GM12878 (cell line): ENCODE measurements around the gene PSMD11. TPM values are rescaled to one million over a fixed set of nuclear protein-coding genes. Genes with fewer than 3 reads are reported as not detected.

ENCODE experiments used
- ATAC-seq: fragments of 200-7000 bp; cut with Tn5 transposase; 3 replicates; pipeline ENCODE4 v1.9.1; 2020; ENCODE audit warnings: mild to moderate bottlenecking, moderate library complexity
- BruUV-seq: library from RNA; stranded (reverse); fragments of 400-500 nt; replicated peaks from 2 replicates; lab custom pipeline; 2021; lab: Mats Ljungman, UMichigan
- CTCF ChIA-PET: fragments of 300-600 bp; sonication (Branson Sonifier 250); formaldehyde crosslinking; extraction: SDS; loops from one replicate; lab custom pipeline; 2021; ENCODE audit warnings: inconsistent platforms; lab: Yijun Ruan, JAX
- POLR2A ChIA-PET: fragments of 350-600 bp; formaldehyde crosslinking; extraction: SDS; loops from one replicate; lab custom pipeline; 2021; ENCODE audit warnings: inconsistent platforms; lab: Charles Lee
- RAD21 ChIA-PET: fragments of 300-600 bp; sonication (Branson Sonifier 250); formaldehyde crosslinking; loops from one replicate; lab custom pipeline; 2023; ENCODE audit warnings: antibody characterized with exemption; ENCODE audit not compliant: unreplicated experiment; lab: Charles Lee
- SMC1A ChIA-PET: fragments of 300-600 bp; sonication (Branson Sonifier 250); formaldehyde crosslinking; loops from one replicate; lab custom pipeline; 2023; ENCODE audit not compliant: unreplicated experiment, uncharacterized antibody; lab: Charles Lee
- DNase-seq: peaks from one replicate; pipeline ENCODE4 v3.0.0-alpha.2; 2011; ENCODE audit warnings: low read depth, low spot score
- FAIRE-seq: peaks from 3 replicates; lab custom pipeline; 2011; peaks lifted over from hg19 to GRCh38; lab: Jason Lieb, UNC
- H2AFZ ChIP-seq: 2 replicates; pipeline ENCODE4 v1.6.0; 2011; ENCODE audit warnings: low read depth, low read length, control low read depth; ENCODE audit not compliant: control insufficient read depth
- H3K27ac ChIP-seq: 2 replicates; pipeline ENCODE4 v1.5.1; 2011; ENCODE audit warnings: control low read depth; ENCODE audit not compliant: control insufficient read depth, insufficient read depth
- H3K27me3 ChIP-seq, 2 experiments: replicated peaks in 1 of 2; 2 replicates each; pipeline versions ENCODE4 v1.6.0 to v1.6.1; 2011; ENCODE audit warnings: low read length in 1 of 2; ENCODE audit not compliant: control insufficient read depth in 2 of 2, insufficient read depth in 2 of 2
- H3K36me3 ChIP-seq, 2 experiments: 2 replicates each; pipeline ENCODE4 v1.5.1; 2011; ENCODE audit warnings: low read length in 1 of 2; ENCODE audit not compliant: control insufficient read depth in 2 of 2, insufficient read depth in 2 of 2
- H3K4me1 ChIP-seq: 2 replicates; pipeline ENCODE4 v1.6.1; 2011; ENCODE audit warnings: mild to moderate bottlenecking, low read length, moderate library complexity, mixed read lengths; ENCODE audit not compliant: control insufficient read depth, insufficient read depth
- H3K4me2 ChIP-seq: 2 replicates; pipeline ENCODE4 v1.6.0; 2011; ENCODE audit warnings: control low read depth; ENCODE audit not compliant: control insufficient read depth, insufficient read depth
- H3K4me3 ChIP-seq: fragments of 200-600 bp; sonication (generic); 2 replicates; pipeline ENCODE4 v1.5.1; 2016
- H3K79me2 ChIP-seq: 2 replicates; pipeline ENCODE4 v1.6.0; 2011; ENCODE audit warnings: low read length; ENCODE audit not compliant: control insufficient read depth, insufficient read depth
- H3K9ac ChIP-seq: 2 replicates; pipeline ENCODE4 v1.8.0; 2011; ENCODE audit warnings: low read length, control low read depth, mixed read lengths; ENCODE audit not compliant: control insufficient read depth, insufficient read depth
- H3K9me3 ChIP-seq: replicated peaks from 3 replicates; pipeline ENCODE4 v1.5.1; 2011; ENCODE audit warnings: mild to moderate bottlenecking, low read length; ENCODE audit not compliant: control insufficient read depth, insufficient read depth
- H4K20me1 ChIP-seq: 2 replicates; pipeline ENCODE4 v1.6.0; 2011; ENCODE audit not compliant: control insufficient read depth, insufficient read depth
- BACH1 ChIP-seq: fragments of 450-650 bp; IDR thresholded peaks from 2 replicates; pipeline ENCODE4 v1.6.1; 2017; ENCODE audit warnings: mild to moderate bottlenecking, borderline replicate concordance
- BRCA1 ChIP-seq: IDR thresholded peaks from 2 replicates; pipeline ENCODE4 v1.6.1; 2011; ENCODE audit warnings: low read depth, low read length, improper control_type of control experiment
- CBX5 ChIP-seq: sonication (generic); IDR thresholded peaks from 2 replicates; pipeline ENCODE4 v1.6.1; 2016; ENCODE audit warnings: low read depth, moderate library complexity, mild to moderate bottlenecking, inconsistent platforms
- CREM ChIP-seq: IDR thresholded peaks from 2 replicates; pipeline ENCODE4 v1.6.1; 2014; ENCODE audit warnings: antibody characterized with exemption, low read depth
- ESRRA ChIP-seq: IDR thresholded peaks from 2 replicates; pipeline ENCODE4 v1.6.1; 2012; ENCODE audit warnings: mild to moderate bottlenecking, low read length, improper control_type of control experiment
- MYC ChIP-seq: IDR thresholded peaks from 2 replicates; pipeline ENCODE4 v1.6.1; 2011; ENCODE audit warnings: mild to moderate bottlenecking, low read length, moderate library complexity, inconsistent platforms; ENCODE audit not compliant: insufficient read depth, insufficient replicate concordance, insufficient read length, severe bottlenecking
- NFXL1 ChIP-seq: fragments of 450-650 bp; IDR thresholded peaks from 2 replicates; pipeline ENCODE4 v1.6.1; 2017; ENCODE audit warnings: antibody characterized with exemption, mild to moderate bottlenecking, borderline replicate concordance
- PAX8 ChIP-seq: fragments of 450-650 bp; IDR thresholded peaks from 2 replicates; pipeline ENCODE4 v1.6.1; 2017; ENCODE audit warnings: mild to moderate bottlenecking, moderate library complexity
- POLR2AphosphoS5 ChIP-seq: IDR thresholded peaks from 2 replicates; pipeline ENCODE4 v1.6.1; 2011; ENCODE audit warnings: mild to moderate bottlenecking, low read length, inconsistent platforms
- RFX5 ChIP-seq: IDR thresholded peaks from 2 replicates; pipeline ENCODE4 v1.6.1; 2011; ENCODE audit warnings: low read depth, low read length, improper control_type of control experiment
- SREBF2 ChIP-seq: IDR thresholded peaks from 2 replicates; pipeline ENCODE4 v1.6.1; 2012; ENCODE audit warnings: mild to moderate bottlenecking, low read length
- SUZ12 ChIP-seq: fragments of 200-600 bp; sonication (generic); IDR thresholded peaks from one replicate; pipeline ENCODE4 v1.6.1; 2018; ENCODE audit warnings: antibody characterized with exemption, mild to moderate bottlenecking; ENCODE audit not compliant: unreplicated experiment
- YY1 ChIP-seq: IDR thresholded peaks from 2 replicates; pipeline ENCODE4 v1.6.1; 2011; ENCODE audit warnings: low read depth, mild to moderate bottlenecking, low read length
- ZBED1 ChIP-seq: IDR thresholded peaks from 2 replicates; pipeline ENCODE4 v1.6.1; 2016; ENCODE audit warnings: borderline replicate concordance
- WGBS: methylation state at CpG from one replicate; pipeline ENCODE4 v1.1.6; 2016; ENCODE audit warnings: low lambda C conversion rate; ENCODE audit not compliant: insufficient replicate concordance, insufficient coverage; ENCODE audit errors: missing lambda C conversion rate; 5-methylcytosine and 5-hydroxymethylcytosine counted together
- in situ Hi-C: fragments of 300-500 bp; cut with MboI; formaldehyde crosslinking; loops from 9 replicates; pipeline ENCODE4 v1.14.3; 2018; ENCODE audit warnings: mixed read lengths
- intact Hi-C: fragments of 100-400 bp; cut with micrococcal nuclease; formaldehyde crosslinking; loops from one replicate; pipeline ENCODE4 v1.14.2; 2022; ENCODE audit not compliant: unreplicated experiment
- polyA plus RNA-seq, 11 experiments: library from polyadenylated mRNA; depleted of rRNA in 4 of 11; unstranded in 6 of 11; stranded (reverse) in 5 of 11; fragments of >200 nt; fragmentation: Nextera tagmentation in 4 of 11; fragmentation: Illumina TruSeq in 1 of 11; extraction: Ambion mirVana in 4 of 11; extraction: Trizol in 1 of 11; gene quantifications; 1 replicate in 1 of 11; 2 replicates in 10 of 11; pipeline versions ENCODE4 v1.2.1 to v1.2.3, GENCODE V29; 2011 to 2016; ENCODE audit warnings: inconsistent platforms in 2 of 11, missing spikeins in 2 of 11, low read depth in 1 of 11
- total RNA-seq, 4 experiments: library from RNA; depleted of rRNA in 3 of 4; stranded (reverse); fragments of >200 nt in 3 of 4; fragmentation: Illumina TruSeq in 1 of 4; extraction: Trizol in 1 of 4; gene quantifications; 2 replicates each; pipeline versions ENCODE4 v1.2.1 to v1.2.3, GENCODE V29; 2013 to 2021
- TF ChIP-seq, protein P1 (sequence below): fragments of 450-650 bp; IDR thresholded peaks from 2 replicates; pipeline ENCODE4 v1.6.1; 2014; ENCODE audit warnings: mild to moderate bottlenecking
- TF ChIP-seq, protein P2 (sequence below): fragments of 450-650 bp; IDR thresholded peaks from 2 replicates; pipeline ENCODE4 v1.6.1; 2016; ENCODE audit warnings: mild to moderate bottlenecking
- TF ChIP-seq, protein P3 (sequence below): IDR thresholded peaks from 2 replicates; pipeline ENCODE4 v1.6.1; 2011; ENCODE audit warnings: mild to moderate bottlenecking, low read depth, low read length, moderate library complexity; ENCODE audit not compliant: insufficient replicate concordance

Gene PSMD11
- total and polyA plus RNA-seq, 10 of the 15 experiments (the other 5 are each of a cell fraction or from before 2014, with no cell fraction given), result 84.1 to 319 (median 120) TPM

DNA sequence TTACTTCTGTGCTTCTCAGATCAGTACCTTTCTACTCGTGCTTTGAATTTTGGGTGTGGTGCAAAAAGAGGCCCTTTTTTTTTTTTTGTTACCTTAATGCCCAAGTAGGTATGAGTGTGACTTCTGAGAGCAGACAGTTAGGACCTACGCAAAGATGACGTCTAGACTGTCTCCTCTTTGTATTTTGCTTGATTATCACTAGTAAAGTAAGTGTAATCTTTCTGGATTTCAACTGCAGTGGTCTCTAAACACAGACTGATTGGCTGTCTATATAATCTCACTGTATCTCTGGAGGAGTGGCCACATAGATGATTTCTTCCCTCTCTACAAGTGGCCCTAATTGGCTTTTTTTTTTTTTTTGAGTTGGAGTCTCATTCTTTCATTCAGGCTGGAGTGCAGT is 30.9 kb downstream of the PSMD11 start:
- no peak overlapping the region for H3K27ac ChIP-seq
- 78% methylated on average over 3 of the region's 3 CpGs for WGBS
- TF ChIP-seq, protein P1, sequence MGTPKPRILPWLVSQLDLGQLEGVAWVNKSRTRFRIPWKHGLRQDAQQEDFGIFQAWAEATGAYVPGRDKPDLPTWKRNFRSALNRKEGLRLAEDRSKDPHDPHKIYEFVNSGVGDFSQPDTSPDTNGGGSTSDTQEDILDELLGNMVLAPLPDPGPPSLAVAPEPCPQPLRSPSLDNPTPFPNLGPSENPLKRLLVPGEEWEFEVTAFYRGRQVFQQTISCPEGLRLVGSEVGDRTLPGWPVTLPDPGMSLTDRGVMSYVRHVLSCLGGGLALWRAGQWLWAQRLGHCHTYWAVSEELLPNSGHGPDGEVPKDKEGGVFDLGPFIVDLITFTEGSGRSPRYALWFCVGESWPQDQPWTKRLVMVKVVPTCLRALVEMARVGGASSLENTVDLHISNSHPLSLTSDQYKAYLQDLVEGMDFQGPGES, result no peak
- TF ChIP-seq MYC, result no peak
- no peak for TF ChIP-seq YY1
- TF ChIP-seq CBX5, result no peak
- no peak for TF ChIP-seq NFXL1
- TF ChIP-seq BACH1, result no peak
- TF ChIP-seq PAX8, result no peak
- TF ChIP-seq ESRRA, result no peak
- TF ChIP-seq RFX5, result no peak
- TF ChIP-seq, protein P2, sequence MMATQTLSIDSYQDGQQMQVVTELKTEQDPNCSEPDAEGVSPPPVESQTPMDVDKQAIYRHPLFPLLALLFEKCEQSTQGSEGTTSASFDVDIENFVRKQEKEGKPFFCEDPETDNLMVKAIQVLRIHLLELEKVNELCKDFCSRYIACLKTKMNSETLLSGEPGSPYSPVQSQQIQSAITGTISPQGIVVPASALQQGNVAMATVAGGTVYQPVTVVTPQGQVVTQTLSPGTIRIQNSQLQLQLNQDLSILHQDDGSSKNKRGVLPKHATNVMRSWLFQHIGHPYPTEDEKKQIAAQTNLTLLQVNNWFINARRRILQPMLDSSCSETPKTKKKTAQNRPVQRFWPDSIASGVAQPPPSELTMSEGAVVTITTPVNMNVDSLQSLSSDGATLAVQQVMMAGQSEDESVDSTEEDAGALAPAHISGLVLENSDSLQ, result no peak
- TF ChIP-seq, protein P3, sequence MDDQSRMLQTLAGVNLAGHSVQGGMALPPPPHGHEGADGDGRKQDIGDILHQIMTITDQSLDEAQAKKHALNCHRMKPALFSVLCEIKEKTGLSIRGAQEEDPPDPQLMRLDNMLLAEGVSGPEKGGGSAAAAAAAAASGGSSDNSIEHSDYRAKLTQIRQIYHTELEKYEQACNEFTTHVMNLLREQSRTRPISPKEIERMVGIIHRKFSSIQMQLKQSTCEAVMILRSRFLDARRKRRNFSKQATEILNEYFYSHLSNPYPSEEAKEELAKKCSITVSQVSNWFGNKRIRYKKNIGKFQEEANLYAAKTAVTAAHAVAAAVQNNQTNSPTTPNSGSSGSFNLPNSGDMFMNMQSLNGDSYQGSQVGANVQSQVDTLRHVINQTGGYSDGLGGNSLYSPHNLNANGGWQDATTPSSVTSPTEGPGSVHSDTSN, result no peak
- no peak for TF ChIP-seq SUZ12
- no peak for TF ChIP-seq ZBED1
- TF ChIP-seq BRCA1, result no peak
- no peak for TF ChIP-seq CREM
- no peak for TF ChIP-seq POLR2AphosphoS5
- no peak for TF ChIP-seq SREBF2
- no peak overlapping the region for H3K4me2 ChIP-seq
- peaks cover 39 to 76% of the 10 kb centered on the region in 2 experiments for H3K36me3 ChIP-seq
- DNase-seq (no peak), FAIRE-seq (no peak), ATAC-seq (no peak)
- SMC1A ChIA-PET, result no interaction called here
- no TSS peak for BruUV-seq
- no peaks in the 10 kb centered on the region for H3K27me3 ChIP-seq
- intact Hi-C loops (no loop called here), in situ Hi-C loops (no loop called here)
- POLR2A ChIA-PET, result no interaction called here
- H3K9me3 ChIP-seq, result no peaks in the 10 kb centered on the region
- no peak overlapping the region for H3K4me3 ChIP-seq
- CTCF ChIA-PET, result interaction anchor here (0.6 to 7.0 kb wide), 2 partner anchors 12 to 123 kb away, joined by 3 to 59 read pairs; no protein-coding TSS in a partner anchor
- H3K4me1 ChIP-seq, result no peaks in the 10 kb centered on the region
- no peak overlapping the region for H2AFZ ChIP-seq
- no peak overlapping the region for H3K9ac ChIP-seq
- RAD21 ChIA-PET, result no interaction called here
- H3K79me2 ChIP-seq, result no peaks in the 10 kb centered on the region
- no peaks in the 10 kb centered on the region for H4K20me1 ChIP-seq
